AG04450 (cell line): ENCODE measurements around the gene MYBPH. TPM values are rescaled to one million over a fixed set of nuclear protein-coding genes. Genes with fewer than 3 reads are reported as not detected.

Source experiments
- CTCF ChIA-PET: fragments of 300-600, 350-600 bp; formaldehyde crosslinking; extraction: SDS; loops from one replicate; lab custom pipeline; 2022; ENCODE audit warnings: antibody characterized with exemption, inconsistent platforms; lab: Charles Lee
- POLR2A ChIA-PET: fragments of 350-600 bp; formaldehyde crosslinking; extraction: SDS; loops from one replicate; lab custom pipeline; 2021; ENCODE audit warnings: antibody characterized with exemption, inconsistent platforms; lab: Yijun Ruan, JAX
- DNase-seq: peaks from one replicate; pipeline ENCODE4 v3.0.0-alpha.2; 2011; ENCODE audit warnings: low read depth, low spot score
- H3K27ac ChIP-seq: one replicate; pipeline ENCODE4 v1.5.1; 2012; ENCODE audit warnings: low read depth, low read length, control low read depth
- H3K27me3 ChIP-seq: one replicate; pipeline ENCODE4 v1.6.0; 2012; ENCODE audit warnings: low read length; ENCODE audit not compliant: control insufficient read depth, insufficient read depth
- H3K4me3 ChIP-seq: 2 replicates; pipeline ENCODE4 v1.5.1; 2011; ENCODE audit warnings: mild to moderate bottlenecking, low read depth, low read length, control low read depth
- H3K9me3 ChIP-seq: 2 replicates; pipeline ENCODE4 v1.5.1; 2012; ENCODE audit warnings: low read length; ENCODE audit not compliant: control insufficient read depth, insufficient read depth
- CTCF ChIP-seq: IDR thresholded peaks from 2 replicates; pipeline ENCODE4 v1.5.1; 2011; ENCODE audit warnings: low read depth, low read length, control low read depth, inconsistent platforms
- polyA plus RNA-seq: library from polyadenylated mRNA; depleted of rRNA; stranded (reverse); fragments of >200 nt; gene quantifications from 2 replicates; pipeline ENCODE4 v1.2.3, GENCODE V29; 2011

MYBPH gene
- polyA plus RNA-seq, 1 experiment: 0.04 TPM

GRCh38 chr1:203150511-203151297 is 24.9 kb downstream of the MYBPH start:
- Histone ChIP-seq H3K27me3 (no peaks in the 10 kb centered on the region), H3K4me3 (no peak overlapping the region), H3K9me3 (no peaks in the 10 kb centered on the region), H3K27ac (no peak overlapping the region)
- CTCF ChIA-PET: interaction anchor here (0.7 to 1.8 kb wide), 4 partner anchors 21 to 66 kb away, joined by 3 to 7 read pairs (median 4); partner anchors contain the start of gene ADORA1
- DNase-seq: no peak
- no peak for TF ChIP-seq CTCF
- POLR2A ChIA-PET: no interaction called here

GRCh38 chr1:203149188-203149840 is 26.3 kb downstream of the MYBPH start:
- TF ChIP-seq CTCF: no peak
- Histone ChIP-seq H3K27me3 (no peaks in the 10 kb centered on the region), H3K9me3 (no peaks in the 10 kb centered on the region), H3K4me3 (no peak overlapping the region), H3K27ac (no peak overlapping the region)
- DNase-seq: no peak
- CTCF ChIA-PET: interaction anchor here (0.8 to 2.9 kb wide), 3 partner anchors 21 to 31 kb away, joined by 3 to 11 read pairs (median 6); no protein-coding TSS in a partner anchor
- POLR2A ChIA-PET: interaction anchor here (0.5 kb wide), 1 partner anchor 53 kb away, joined by 3 read pairs; no protein-coding TSS in a partner anchor

GRCh38 chr1:203148579-203148978 is 27.0 kb downstream of the MYBPH start:
- Histone ChIP-seq H3K4me3 (no peak overlapping the region), H3K27me3 (no peaks in the 10 kb centered on the region), H3K9me3 (no peaks in the 10 kb centered on the region; the same call in 1 of the 2 replicates), H3K27ac (no peak overlapping the region)
- CTCF ChIA-PET: interaction anchor here (1.1 to 2.9 kb wide), 2 partner anchors 24 to 31 kb away, joined by 6 to 11 read pairs; no protein-coding TSS in a partner anchor
- no peak for DNase-seq
- POLR2A ChIA-PET: interaction anchor here (0.5 kb wide), 1 partner anchor 54 kb away, joined by 3 read pairs; no protein-coding TSS in a partner anchor
- TF ChIP-seq CTCF: no peak

GRCh38 chr1:203148127-203148526 is 27.5 kb downstream of the MYBPH start:
- ChIA-PET CTCF (interaction anchor here (1.1 to 2.9 kb wide), 3 partner anchors 25 to 119 kb away, joined by 6 to 11 read pairs (median 7); no protein-coding TSS in a partner anchor), POLR2A (no interaction called here)
- H3K4me3 ChIP-seq: no peak overlapping the region
- no peak for TF ChIP-seq CTCF
- no peak overlapping the region for H3K27ac ChIP-seq
- H3K9me3 ChIP-seq: no peaks in the 10 kb centered on the region; the same call in 1 of the 2 replicates
- peaks cover 3% of the 10 kb centered on the region for H3K27me3 ChIP-seq
- DNase-seq: no peak
